HG03060 (cell line): ENCODE data around the gene STYXL1.

Experiments
- ATAC-seq: cut with Tn5 transposase; IDR thresholded peaks from one replicate; pipeline ENCODE4 v1.9.1; 2021; ENCODE audit warnings: low read depth, moderate number of reproducible peaks; ENCODE audit not compliant: unreplicated experiment

Gene STYXL1

GRCh38 chr7:75962607-75963380 is 85.0 kb downstream of the STYXL1 start:
- ATAC-seq: no peak

DNA sequence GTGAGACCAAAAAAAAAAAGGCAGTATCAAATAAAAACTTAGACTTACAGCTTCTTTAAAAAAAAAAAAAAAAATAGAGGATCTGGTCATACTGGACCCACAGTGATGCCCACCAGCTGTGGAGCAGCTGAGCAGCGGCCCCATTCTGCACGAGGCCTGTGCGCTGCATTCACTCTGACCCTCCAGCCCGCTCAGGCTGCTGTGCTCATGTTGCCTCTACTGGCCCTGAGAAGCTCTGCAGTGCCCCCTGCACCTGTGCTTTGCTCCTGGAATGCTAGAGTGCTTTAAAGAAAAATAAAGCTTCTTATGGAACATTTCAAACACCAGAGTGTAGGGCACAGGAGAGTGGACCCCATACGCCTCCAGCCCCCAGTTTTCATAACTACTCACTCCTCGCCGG is 86.6 kb downstream of the STYXL1 start:
- no peak for ATAC-seq

DNA sequence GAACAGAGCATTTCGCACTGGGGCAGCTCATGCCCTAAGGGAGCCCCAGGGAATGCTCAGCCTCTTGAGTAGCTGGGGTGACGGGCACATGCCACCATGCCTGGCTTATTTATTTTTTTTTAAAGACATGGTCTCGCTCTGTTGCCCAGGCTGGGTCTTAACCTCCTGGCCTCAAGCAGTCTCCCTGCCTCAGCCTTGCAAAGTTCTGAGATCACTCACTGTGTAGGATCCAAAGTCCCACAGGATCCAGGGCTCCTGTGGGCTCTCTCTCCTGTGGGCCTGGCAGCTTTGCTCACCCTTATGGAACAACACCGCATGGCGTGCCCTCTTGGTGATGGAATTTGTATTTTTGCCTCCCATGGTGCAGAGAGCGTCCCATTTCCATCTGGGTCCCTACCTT is 87.4 kb downstream of the STYXL1 start:
- no peak for ATAC-seq

GRCh38 chr7:75958802-75959543 is 88.8 kb downstream of the STYXL1 start:
- no peak for ATAC-seq

GRCh38 chr7:75957021-75957736 is 90.6 kb downstream of the STYXL1 start:
- ATAC-seq: no peak

DNA sequence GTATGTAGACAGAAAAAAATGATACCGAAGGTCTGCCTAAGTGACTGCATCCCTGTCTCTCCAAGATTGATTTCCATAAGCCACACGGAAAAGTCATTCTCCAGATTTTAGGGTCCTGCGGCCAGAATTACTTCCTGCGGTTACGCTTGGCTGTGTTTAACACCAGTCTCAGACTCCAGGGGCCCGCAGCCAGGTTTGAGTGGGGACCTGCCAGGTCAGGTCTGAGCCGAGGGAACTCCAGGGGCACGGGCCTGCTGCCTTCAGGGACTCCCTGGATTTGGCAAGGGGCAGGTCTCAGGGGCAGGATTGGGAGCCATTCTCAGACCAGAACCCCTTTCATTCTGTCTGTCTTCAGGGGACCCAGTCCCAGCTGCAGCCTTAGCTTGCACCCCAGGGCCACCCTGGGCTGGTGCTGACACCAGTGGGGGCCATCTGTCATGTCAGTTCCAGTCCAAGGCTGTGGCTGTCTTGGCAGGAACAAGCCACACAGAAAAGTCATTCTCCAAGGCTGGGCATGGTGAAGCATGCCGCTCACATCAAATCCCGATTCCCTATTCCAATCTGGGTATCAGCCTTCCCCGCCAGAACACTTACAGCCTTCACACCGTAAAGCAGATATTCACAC is 92.4 kb downstream of the STYXL1 start:
- no peak for ATAC-seq

DNA sequence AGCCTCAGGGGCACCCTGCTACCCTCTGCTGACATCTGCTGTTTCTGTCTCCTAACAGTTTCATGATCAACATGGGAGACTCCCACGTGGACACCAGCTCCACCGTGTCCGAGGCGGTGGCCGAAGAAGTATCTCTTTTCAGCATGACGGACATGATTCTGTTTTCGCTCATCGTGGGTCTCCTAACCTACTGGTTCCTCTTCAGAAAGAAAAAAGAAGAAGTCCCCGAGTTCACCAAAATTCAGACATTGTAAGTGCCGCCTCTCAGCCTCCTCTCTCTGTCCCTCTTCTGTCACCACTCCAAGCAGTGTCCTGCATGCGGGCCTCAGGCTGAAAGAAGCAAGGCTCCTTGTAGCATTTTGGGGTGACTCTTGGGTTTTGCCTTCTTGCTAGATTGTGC is 93.9 kb downstream of the STYXL1 start:
- no peak for ATAC-seq

GRCh38 chr7:75953431-75953830 is 94.4 kb downstream of the STYXL1 start:
- ATAC-seq: no peak

- ATAC-seq: no peak
Measured at GRCh38 chr7:75951506-75951905, 96.3 kb downstream of the STYXL1 start.

GRCh38 chr7:75950111-75950681 is 97.6 kb downstream of the STYXL1 start:
- no peak for ATAC-seq

- no peak for ATAC-seq
Measured at GRCh38 chr7:75948179-75948578, 99.6 kb downstream of the STYXL1 start.
